ENCODE results near the gene EIF4B. TPM values are rescaled to one million over a fixed set of nuclear protein-coding genes. Genes with fewer than 3 reads are reported as not detected.

The EIF4B gene
- total and polyA plus RNA-seq, 2 of the 8 experiments (the other 6 are each of a cell fraction or from before 2014, with no cell fraction given): 269 to 816 TPM

DNA sequence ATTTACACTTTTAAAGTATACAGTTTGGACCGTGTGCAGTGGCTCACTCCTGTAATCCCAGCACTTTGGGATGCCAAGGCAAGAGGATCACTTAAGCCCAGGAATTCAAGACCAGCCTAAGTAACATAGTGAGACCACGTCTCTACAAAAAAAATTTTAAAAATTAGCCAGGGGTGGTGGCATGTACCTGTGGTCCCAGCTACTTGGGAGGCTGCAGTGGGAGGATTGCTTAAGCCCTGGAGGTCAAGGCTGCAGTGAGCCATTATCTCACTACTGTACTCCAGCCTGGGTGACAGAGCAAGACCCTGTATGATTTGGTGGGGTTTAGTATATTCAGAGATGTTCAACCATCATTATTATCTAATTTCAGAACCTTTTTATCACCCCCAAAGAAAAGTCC is 4.7 kb downstream of the EIF4B start (continued):
- TF ChIP-seq RAD21 (IDR thresholded peaks at IDR 0.05 in 1 of 2, conservative IDR thresholded peaks at IDR 0.05 in 1 of 2; ENCODE audit: low read depth in 2 of 2, low read length in 2 of 2) (no peak), RBBP5 (IDR thresholded peaks at IDR 0.05; ENCODE audit: borderline replicate concordance, low read depth, low read length) (no peak), SAP30 (IDR thresholded peaks at IDR 0.05; ENCODE audit: insufficient read depth, insufficient replicate concordance, low read length) (no peak), YY1 (IDR thresholded peaks at IDR 0.05; ENCODE audit: low read depth, low read length) (no peak), CHD1 (IDR thresholded peaks at IDR 0.05; ENCODE audit: low read depth, low read length) (no peak)
